ENCODE data around the gene FARP1.

FARP1 gene

GRCh38 chr13:98175043-98175442, 32.1 kb downstream of the FARP1 start:
- DNase-seq, result no peak

DNA sequence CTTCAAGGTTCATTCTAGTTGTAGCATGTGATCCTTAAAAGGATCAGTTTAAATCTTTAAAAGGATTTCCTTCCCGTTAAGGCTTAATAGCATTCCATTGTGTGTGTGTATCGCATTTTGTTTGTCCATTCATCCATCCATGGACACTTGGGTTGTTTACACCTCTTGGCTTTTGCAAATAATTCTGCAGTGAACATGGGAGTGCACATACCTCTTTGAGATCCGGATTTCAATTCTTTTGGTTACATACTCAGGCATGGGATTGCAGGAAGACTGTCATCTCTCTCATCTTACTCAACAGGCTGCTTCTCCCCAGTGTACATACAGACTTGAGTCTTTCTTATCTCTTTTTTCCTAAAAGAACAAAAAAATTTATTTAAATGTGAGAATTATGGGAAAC, 32.9 kb downstream of the FARP1 start:
- no peak for DNase-seq

- DNase-seq, result no peak
Observed at GRCh38 chr13:98176777-98177608, 34.1 kb downstream of the FARP1 start, which contains the start of gene RNF113B. RNF113B (minus strand) TSS chr13:98177269; CDS start chr13:98177236, 33 bp downstream.

GRCh38 chr13:98180092-98180491, 37.2 kb downstream of the FARP1 start:
- DNase-seq, result no peak

- DNase-seq, result no peak
Observed at GRCh38 chr13:98181111-98181815, 38.4 kb downstream of the FARP1 start.

- DNase-seq, result no peak
Observed at GRCh38 chr13:98182153-98182552, 39.3 kb downstream of the FARP1 start.

GRCh38 chr13:98182589-98182988, 39.7 kb downstream of the FARP1 start:
- DNase-seq, result no peak

GRCh38 chr13:98184792-98185191, 41.9 kb downstream of the FARP1 start:
- no peak for DNase-seq

DNA sequence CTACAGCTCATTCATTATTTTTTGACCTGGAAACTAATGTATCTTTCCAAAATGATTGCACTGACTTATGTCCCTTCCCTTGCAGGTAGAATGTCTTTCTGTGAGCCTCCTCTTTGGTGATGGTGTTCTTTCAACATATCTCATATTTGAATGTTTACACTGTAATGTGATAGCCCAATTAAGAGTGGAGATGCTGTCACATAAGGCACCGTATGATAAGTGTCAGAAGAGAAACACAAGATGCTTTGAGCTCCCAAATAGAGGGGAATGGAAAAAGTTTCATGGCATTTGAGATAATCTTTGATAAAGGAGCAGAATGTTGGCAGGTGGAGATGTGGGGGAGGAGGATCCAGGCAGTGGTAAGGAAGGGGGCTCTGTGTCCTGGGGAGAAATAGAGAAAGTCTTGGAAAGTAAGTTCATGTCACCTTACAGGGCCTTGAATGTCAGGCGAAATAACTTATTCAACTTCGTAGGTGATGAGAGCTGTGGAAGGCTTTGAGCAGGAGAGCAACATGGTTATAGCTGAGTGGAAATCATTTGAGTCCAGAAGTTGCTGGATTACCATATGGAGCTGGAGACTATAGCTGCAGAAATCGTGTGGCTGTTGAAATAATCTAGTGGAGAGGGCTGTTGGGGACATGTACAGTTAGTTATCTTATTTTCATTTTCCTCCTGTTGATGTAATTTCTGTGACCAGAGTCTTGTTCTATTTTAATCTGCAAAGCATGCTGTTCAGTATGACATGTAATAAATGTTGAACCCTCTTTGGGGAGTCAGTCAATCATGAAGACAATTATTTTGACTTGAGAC, 44.5 kb downstream of the FARP1 start:
- no peak for DNase-seq

GRCh38 chr13:98187965-98188261, 45.0 kb downstream of the FARP1 start:
- DNase-seq, result no peak

- DNase-seq, result no peak
Observed at GRCh38 chr13:98188544-98189166, 45.8 kb downstream of the FARP1 start.

DNA sequence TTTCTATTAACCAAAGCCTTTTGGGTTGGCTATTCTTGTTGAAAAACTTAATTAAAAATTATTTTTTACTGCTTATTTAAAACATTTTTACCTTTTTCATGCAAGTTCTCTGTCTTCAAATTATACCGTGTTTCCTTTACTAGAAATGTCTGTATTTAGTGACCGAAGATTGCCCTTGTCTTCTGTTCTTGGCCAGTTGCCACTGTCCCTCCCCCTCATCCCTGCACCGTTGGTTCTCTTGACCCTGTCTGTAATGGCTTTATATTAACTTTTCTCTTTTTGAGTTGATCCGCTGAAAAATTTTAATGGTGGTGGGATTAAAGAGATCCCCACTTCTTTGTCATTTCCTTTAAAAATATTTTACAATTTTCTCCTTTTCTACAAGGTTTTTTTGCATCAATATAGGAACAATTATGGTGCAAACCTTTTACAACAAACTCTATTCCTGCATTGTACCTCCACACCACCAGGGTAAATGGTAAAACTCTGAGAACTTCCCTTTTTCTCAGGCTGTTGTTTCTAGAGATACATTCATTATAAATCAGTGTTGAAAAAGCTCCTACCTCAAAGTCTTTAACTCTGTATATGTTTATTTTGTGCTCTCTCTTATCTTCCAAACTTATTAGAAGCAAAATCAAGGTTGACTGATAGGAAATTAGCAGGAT, 47.1 kb downstream of the FARP1 start:
- no peak for DNase-seq

- no peak for DNase-seq
Observed at GRCh38 chr13:98190889-98191444, 48.1 kb downstream of the FARP1 start.

- no peak for DNase-seq
Observed at GRCh38 chr13:98192008-98192407, 49.1 kb downstream of the FARP1 start.

DNA sequence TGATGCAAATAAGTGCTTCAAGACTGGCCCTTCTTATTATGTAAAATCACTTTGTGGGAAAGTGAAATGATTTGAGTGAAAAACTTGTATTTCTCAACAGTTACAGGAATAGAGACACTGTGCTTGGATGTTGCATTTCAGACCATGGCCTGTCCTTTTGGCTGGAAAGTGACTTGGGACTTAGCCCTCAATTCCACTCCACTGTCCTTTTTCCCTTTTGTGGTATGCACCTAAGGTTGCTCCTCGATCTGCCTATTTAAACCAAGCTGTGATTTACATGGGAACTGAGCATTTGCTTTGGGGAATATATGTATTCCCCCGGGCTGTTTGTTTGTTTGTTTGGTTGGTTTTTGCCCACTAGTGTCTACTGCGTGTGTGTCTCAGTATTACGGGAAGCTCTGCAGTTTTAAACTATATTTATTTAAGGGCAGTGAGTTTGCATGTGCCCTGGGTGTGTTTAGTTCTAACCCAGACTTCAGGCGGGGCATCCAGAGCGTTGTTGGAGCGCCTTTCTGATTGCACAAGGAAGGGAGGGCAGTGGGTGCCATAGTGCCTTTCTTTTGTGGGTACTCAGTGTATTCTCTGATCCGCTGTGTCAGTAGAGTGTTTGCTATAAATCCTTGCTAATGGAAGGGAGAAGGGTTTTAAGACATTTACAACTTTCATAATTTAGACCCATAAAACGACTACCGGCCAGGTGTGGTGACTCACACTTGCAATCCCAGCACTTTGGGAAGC, 52.3 kb downstream of the FARP1 start:
- DNase-seq, result no peak

GRCh38 chr13:98198683-98199082, 55.8 kb downstream of the FARP1 start:
- no peak for DNase-seq

- no peak for DNase-seq
Observed at GRCh38 chr13:98199480-98199879, 56.6 kb downstream of the FARP1 start.

- DNase-seq, result no peak
Observed at GRCh38 chr13:98200211-98200878, 57.5 kb downstream of the FARP1 start.

GRCh38 chr13:98201189-98201588, 58.3 kb downstream of the FARP1 start:
- no peak for DNase-seq

GRCh38 chr13:98201984-98202383, 59.1 kb downstream of the FARP1 start:
- DNase-seq, result no peak

All from NCI-H1694 (cell line).